Measurements from ENCODE around the gene CDH23. TPM values are rescaled to one million over a fixed set of nuclear protein-coding genes. Genes with fewer than 3 reads are reported as not detected.

Gene CDH23
- total and polyA plus RNA-seq, 2 donors (not counting 1 experiment from before 2014, with no cell fraction given), result 0.37 to 0.89 TPM

GRCh38 chr10:71479831-71480230, 83.1 kb downstream of the CDH23 start:
- Histone ChIP-seq H4K20me1 (ENCODE audit: control insufficient read depth, insufficient read depth, low read length, poor library complexity, severe bottlenecking) (no peaks in the 10 kb centered on the region), H3K4me2 (replicated peaks; ENCODE audit: low read depth, low read length, poor library complexity, severe bottlenecking) (no peak overlapping the region), H3K27ac (ENCODE audit: low read length in 2 of 2) (no peak overlapping the region), H3K27me3 (replicated peaks in 1 of 4; ENCODE audit: control extremely low read depth in 1 of 4, control insufficient read depth in 3 of 4, insufficient read depth in 4 of 4, low read length in 3 of 4) (no peaks in the 10 kb centered on the region), H3K36me3 (replicated peaks in 1 of 2; ENCODE audit: control extremely low read depth in 1 of 2, control insufficient read depth in 1 of 2, extremely low read depth in 1 of 2, insufficient read depth in 2 of 2, low read length in 1 of 2) (no peaks in the 10 kb centered on the region), H2AFZ (ENCODE audit: insufficient read depth, low read depth, low read length, poor library complexity, severe bottlenecking) (no peak overlapping the region), H3K9ac (ENCODE audit: low read length) (no peak overlapping the region), H3K9me3 (ENCODE audit: control extremely low read depth in 1 of 3, control insufficient read depth in 2 of 3, insufficient read depth in 1 of 3, low read length in 2 of 3) (peaks cover 0 to 11% (median 0%) of the 10 kb centered on the region in 3 donors), H3K4me3 (ENCODE audit: control extremely low read depth in 1 of 5, extremely low read depth in 1 of 5, insufficient read depth in 1 of 5, low read depth in 2 of 5, low read length in 4 of 5) (no peak overlapping the region), H3K4me1 (ENCODE audit: control insufficient read depth in 2 of 2, insufficient read depth in 2 of 2, low read length in 2 of 2) (peaks cover 16 to 17% of the 10 kb centered on the region in 2 donors), H3K79me2 (ENCODE audit: control insufficient read depth, insufficient read depth, low read length) (no peaks in the 10 kb centered on the region)
- ATAC-seq (ENCODE audit: low read depth) (no peak), DNase-seq (no peak)
- no peak overlapping the region for H3K4me3 Mint-ChIP-seq
- ChIA-PET CTCF (no interaction called here), POLR2A (no interaction called here)
- H3K9me3 Mint-ChIP-seq (ENCODE audit: insufficient read depth), result no peaks in the 10 kb centered on the region
- TF ChIP-seq CTCF (IDR thresholded peaks at IDR 0.05) (no peak), EZH2 (IDR thresholded peaks at IDR 0.05; ENCODE audit: borderline replicate concordance, insufficient read depth, low read depth, low read length, poor library complexity, severe bottlenecking) (no peak)
- 97% methylated on average over 3 of the region's 5 CpGs for WGBS (ENCODE audit: insufficient coverage)
- no peak overlapping the region for H3K27ac Mint-ChIP-seq
- peaks cover 20% of the 10 kb centered on the region for H3K4me1 Mint-ChIP-seq
- H3K27me3 Mint-ChIP-seq, result peaks cover 7% of the 10 kb centered on the region
- intact Hi-C loops (cut with micrococcal nuclease), result no loop called here

- Mint-ChIP-seq H3K4me3 (no peak overlapping the region), H3K27me3 (peaks cover 7% of the 10 kb centered on the region), H3K4me1 (peaks cover 12% of the 10 kb centered on the region), H3K9me3 (ENCODE audit: insufficient read depth) (no peaks in the 10 kb centered on the region), H3K27ac (no peak overlapping the region)
- no peaks in the 10 kb centered on the region for H3K79me2 ChIP-seq (ENCODE audit: control insufficient read depth, insufficient read depth, low read length)
- H3K4me3 ChIP-seq (ENCODE audit: control extremely low read depth in 1 of 5, extremely low read depth in 1 of 5, insufficient read depth in 1 of 5, low read depth in 2 of 5, low read length in 4 of 5), result no peak overlapping the region
- H3K4me1 ChIP-seq (ENCODE audit: control insufficient read depth in 2 of 2, insufficient read depth in 2 of 2, low read length in 2 of 2), result peaks cover 8 to 9% of the 10 kb centered on the region in 2 donors
- intact Hi-C loops (cut with micrococcal nuclease), result no loop called here
- TF ChIP-seq EZH2 (IDR thresholded peaks at IDR 0.05; ENCODE audit: borderline replicate concordance, insufficient read depth, low read depth, low read length, poor library complexity, severe bottlenecking), result no peak
- TF ChIP-seq CTCF (IDR thresholded peaks at IDR 0.05), result no peak
- WGBS (ENCODE audit: insufficient coverage), result 93% methylated on average over 5 of the region's 5 CpGs
- H4K20me1 ChIP-seq (ENCODE audit: control insufficient read depth, insufficient read depth, low read length, poor library complexity, severe bottlenecking), result no peaks in the 10 kb centered on the region
- no peaks in the 10 kb centered on the region for H3K36me3 ChIP-seq (replicated peaks in 1 of 2; ENCODE audit: control extremely low read depth in 1 of 2, control insufficient read depth in 1 of 2, extremely low read depth in 1 of 2, insufficient read depth in 2 of 2, low read length in 1 of 2)
- peaks cover 0 to 5% (median 0%) of the 10 kb centered on the region in 3 donors for H3K9me3 ChIP-seq (ENCODE audit: control extremely low read depth in 1 of 3, control insufficient read depth in 2 of 3, insufficient read depth in 1 of 3, low read length in 2 of 3)
- no peak overlapping the region for H3K9ac ChIP-seq (ENCODE audit: low read length)
- no peak for DNase-seq
- H3K27me3 ChIP-seq (replicated peaks in 1 of 4; ENCODE audit: control extremely low read depth in 1 of 4, control insufficient read depth in 3 of 4, insufficient read depth in 4 of 4, low read length in 3 of 4), result no peaks in the 10 kb centered on the region
- H3K4me2 ChIP-seq (replicated peaks; ENCODE audit: low read depth, low read length, poor library complexity, severe bottlenecking), result no peak overlapping the region
- no peak overlapping the region for H3K27ac ChIP-seq (ENCODE audit: low read length in 2 of 2)
- ChIA-PET POLR2A (no interaction called here), CTCF (no interaction called here)
- no peak overlapping the region for H2AFZ ChIP-seq (ENCODE audit: insufficient read depth, low read depth, low read length, poor library complexity, severe bottlenecking)
- no peak for ATAC-seq (ENCODE audit: low read depth)
Measured at GRCh38 chr10:71480662-71481061, 83.9 kb downstream of the CDH23 start.
